HG03457 (cell line): ENCODE measurements around the gene RPS14.
"Not testable (repeated sequence)": the region's sequence is repeated elsewhere in the genome, so short reads cannot be mapped to it uniquely, and the experiment has no call there.

Experiments used
- ATAC-seq: cut with Tn5 transposase; IDR thresholded peaks from one replicate; pipeline ENCODE4 v1.9.1; 2021; ENCODE audit warnings: moderate number of reproducible peaks; ENCODE audit not compliant: unreplicated experiment

Gene RPS14

DNA sequence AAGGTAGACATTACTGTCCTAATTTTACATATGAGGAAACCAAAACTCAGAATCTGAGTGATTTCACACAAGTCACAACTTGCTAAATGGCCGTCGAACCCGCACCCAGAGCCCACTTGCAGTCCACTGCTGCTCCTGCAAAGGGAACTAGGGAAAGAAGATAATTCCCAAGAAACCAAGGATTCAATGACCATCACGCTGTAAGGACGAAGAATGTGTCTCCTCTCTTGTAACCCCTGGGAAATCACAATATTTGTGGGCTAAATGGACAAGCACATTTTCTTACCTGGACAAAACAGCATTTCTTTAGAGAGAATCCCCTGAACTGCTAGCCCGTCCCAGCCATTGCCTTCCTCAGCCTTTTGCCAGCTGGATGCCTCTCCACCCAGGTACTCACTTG, 2.4 kb downstream of the RPS14 start:
- no peak for ATAC-seq

DNA sequence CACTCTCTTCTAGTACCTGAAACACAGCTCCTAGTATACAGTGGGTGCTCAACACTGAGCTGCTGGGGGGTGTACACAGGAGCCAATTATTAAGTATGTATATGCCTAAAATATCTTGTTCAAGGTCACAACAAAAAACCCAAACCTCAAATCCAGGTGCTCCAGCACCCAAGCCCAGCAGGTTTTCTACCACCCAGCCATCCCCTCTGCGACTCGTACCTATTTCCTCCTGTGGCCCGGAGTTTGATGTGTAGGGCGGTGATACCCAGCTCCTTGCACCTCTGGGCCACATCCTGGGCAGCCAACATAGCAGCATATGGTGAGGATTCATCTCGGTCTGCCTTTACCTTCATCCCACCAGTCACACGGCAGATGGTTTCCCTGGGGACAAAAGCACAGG, 3.0 kb downstream of the RPS14 start:
- ATAC-seq: no peak

DNA sequence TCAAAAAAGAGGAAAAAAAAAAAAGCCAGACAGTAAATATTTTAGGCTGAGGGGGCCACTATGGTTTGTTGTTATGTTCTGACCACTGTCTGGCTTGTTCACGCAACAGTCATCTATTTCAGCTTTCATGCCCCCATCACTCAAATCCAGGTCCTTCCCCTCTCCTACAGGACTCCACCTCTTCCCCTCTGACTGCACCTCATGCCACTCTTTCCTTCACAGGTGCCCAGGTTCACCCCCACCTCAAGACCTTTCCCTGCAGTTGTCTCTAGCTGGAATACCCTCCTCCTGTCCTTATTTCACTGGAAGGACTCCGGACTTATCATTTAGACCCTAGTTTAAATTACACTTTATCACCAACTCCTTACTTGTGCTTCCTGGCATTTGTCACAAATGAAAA, 3.5 kb downstream of the RPS14 start:
- ATAC-seq: no peak

DNA sequence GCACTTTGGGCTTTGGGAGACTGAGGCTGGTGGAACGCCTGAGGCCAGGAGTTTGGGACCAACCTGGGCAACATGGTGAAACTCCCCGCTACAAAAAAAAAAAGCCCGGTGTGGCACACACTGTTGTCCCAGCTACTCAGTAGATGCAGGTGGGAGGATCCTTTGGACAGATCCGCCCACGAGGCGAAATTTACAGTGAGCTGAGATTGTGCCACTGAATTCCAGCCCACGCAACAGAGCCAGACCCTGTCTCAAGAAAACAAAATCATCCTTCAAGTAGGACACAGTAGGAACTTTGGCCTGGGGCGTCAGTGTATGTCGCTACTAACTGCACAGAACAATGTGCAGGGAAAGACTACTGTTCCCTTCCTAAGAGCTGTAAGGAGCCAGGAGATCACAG, 4.8 kb downstream of the RPS14 start:
- ATAC-seq: no peak

DNA sequence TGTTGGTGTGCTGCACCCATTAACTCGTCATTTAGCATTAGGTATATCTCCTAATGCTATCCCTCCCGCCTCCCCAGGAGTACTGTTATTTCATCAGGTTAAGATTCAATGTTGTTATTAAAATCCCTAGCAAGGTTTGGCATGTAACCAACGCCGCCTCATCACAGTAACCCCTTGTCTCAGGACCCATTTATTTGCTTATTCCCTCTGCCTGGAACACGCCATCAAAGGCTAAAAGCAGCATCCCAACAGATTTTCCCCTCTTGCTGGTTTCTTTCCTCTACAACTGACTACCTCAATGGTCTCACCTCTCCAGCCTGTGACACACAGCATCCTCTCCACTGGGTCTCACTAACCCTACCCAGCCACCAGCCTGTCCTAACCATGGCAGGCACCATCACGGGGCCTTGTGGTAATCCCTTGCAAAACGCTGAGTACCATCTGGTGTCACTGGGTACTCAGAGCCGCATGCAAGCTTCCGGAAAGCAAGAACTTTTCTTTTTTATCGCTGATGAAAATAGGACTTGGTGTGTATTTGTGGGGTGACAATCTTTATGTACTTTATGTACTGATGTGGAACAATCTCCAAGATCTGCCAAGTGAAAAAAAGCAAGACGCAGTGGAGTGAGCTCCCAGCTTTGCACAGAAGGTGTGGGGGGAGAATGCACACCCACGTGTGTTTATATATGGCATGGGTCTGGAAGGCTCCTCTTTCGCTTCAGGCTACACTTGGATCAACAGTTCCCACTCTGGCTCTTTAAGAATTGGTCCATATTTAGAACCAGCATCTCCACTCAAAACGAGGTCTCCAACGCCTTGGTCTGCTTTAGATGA, 6.1 kb downstream of the RPS14 start:
- no peak for ATAC-seq

DNA sequence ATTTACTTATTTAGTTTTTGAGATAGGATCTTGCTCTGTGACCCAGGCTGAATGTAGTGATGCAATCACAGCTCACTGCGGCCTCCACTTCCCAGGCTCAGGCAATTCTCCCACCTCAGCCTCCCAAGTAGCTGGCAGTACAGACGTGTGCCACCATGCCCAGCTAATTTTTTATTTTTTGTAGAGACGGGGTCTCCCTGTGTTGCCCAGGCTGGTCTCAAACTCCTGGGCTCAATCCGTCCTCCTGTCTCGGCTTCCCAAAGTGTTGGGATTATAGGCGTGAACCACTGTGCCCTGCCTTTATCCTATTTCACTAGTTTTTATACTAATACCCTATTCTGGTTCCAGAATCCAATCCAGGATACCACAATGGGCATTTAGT, 6.8 kb downstream of the RPS14 start:
- no peak for ATAC-seq

DNA sequence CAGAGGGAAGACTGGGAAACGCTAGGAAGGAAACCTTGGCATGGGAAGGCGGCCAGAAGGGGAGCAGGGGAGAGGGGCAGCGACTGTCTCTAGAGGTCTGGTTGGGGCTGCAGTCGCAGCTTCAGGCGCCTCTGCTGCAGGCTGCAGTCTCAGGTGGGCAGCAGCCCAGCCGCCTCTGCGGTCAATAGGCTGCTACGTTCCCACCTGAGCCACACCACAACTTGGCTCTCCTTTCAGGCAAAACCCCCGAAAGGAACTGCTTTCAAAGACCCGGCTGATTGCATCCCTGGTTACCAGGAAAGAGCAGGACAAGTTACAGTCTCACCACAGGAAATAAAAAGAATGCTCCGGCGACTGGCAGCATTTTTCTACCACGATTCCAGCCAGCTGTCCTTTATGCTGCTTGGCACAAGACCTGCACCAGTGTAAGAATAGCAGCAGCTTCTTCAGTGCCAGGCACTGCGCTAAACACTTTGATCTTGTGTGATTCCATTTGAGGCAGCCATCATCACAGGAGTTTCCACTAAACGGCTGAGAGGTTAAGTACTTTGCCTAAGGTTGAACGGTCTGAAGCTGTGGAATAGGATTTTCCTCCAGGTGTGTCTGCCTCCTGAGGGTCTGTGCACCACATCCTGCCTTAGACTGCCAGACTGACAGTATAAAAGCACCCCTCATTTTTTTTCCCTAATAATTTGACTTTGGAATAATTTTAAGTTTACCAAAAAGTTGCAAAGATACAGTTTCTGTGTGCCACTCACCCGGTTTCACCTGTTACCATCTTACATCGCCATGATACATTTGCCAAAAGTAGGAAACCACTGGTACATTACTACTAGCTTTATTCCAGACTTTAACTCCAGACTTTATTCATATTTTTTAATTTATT, 7.5 kb downstream of the RPS14 start:
- ATAC-seq: no peak

DNA sequence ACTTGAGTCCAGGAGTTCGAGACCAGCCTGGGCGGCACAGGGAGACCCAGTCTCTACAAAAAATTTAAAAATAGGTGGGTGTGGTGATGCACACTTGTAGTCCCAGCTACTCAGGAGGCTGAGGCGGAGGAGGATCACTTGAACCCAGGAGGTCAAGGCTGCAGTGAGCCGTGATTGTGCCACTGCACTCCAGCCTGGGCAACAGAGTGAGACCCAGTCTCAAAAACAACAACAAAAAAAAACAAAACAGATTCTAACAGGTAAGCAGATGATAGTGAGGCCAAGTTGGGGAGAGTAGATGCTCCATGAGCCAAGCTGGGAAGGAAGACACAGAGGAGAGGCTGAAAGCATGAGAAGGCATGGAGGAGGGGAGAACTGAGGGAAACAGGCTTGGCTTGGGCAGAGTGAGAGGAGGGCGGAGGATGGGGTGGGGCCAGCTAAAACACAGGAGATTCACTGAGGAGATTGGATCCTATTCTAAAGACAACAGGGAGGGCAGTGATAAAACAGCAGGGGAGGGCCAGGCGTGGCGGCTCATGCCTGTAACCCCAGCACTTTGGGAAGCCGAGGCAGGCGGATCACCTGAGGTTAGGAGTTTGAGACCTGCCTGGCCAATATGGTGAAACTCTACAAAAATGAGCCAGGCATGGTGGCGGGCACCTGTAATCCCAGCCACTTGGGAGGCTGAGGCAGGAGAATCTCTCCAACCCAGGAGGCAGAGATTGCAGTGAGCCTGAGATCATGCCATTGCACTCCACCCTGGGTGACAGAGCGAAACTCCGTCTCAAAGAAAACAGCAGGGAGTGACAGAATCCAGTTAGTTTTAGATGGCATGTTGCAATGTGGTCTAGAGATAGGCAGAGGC, 8.4 kb downstream of the RPS14 start:
- ATAC-seq: no peak

DNA sequence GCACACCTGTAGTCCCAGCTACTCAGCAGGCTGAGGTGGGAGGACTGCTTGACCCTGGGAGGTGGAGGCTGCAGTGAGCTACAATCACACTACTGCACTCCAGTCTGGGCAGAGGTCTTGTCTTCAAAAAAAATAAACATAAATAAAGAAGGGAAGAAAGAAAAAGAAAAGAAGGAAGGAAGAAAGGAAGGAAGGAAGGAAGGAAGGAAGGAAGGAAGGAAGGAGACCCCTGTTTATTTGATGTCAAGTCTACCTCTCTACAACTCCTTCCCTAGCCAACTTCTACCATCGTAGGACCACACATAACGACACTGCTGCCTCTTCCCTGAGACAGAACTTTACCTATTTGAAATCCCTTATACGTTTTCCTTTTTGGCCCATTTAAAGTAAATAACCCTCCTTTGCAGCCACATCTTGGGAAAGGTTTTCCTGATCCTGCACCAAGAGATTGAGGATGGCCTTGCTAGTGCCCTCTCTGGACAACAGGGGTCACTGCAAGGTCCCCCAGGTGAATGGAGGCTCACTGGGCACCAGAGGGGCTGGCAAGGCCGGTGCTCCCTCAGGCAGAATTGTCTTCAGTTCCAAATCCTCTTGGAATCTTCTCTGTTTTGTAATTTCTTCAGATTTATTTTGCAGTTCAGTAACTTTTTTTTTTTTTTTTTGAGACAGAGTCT, 10.5 kb downstream of the RPS14 start:
- ATAC-seq: no peak

DNA sequence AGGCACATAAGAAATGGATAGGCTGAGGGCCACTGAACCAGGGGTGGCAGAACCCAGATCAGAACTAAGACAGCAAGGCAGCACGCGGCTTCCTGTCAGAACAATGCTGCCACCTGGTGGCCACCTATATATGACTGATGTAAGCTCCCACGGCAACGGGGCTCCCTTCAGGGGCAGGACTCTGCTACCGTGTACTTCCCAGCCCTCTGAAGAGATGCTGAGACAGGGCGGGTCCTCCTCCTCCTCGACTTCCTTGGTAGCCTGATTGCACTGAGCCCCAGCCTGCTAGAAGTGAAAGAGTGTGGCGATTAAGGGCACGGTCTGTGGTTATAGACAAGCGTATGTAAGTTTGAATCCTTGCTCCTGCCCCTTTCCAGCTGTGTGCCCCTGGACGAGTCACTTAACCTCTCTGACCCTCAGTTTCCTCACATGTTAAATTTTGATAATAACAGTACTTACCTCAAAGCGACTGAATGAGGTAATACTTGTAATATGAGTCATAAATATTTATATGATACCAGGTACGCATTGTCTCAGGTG, 13.3 kb downstream of the RPS14 start:
- ATAC-seq: peak; percentile 90

DNA sequence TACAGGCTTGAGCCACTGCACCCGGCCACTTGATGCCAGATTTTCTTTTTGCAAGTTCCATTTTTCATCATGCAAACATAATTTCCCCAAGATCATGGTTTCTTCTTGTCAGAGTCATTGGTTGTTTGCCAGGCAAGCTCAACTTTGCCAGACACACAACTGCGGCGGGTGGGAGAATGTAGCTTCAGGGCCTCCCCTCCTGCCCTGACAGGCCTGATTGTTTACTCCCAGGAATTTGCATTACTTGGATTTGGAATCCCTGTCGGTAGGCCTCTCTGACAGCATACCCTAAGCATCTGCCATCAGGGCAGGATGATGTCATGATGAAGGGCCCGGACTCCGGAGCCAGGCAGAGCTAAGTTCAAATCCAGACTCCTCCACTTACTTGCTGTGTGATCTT, 15.1 kb downstream of the RPS14 start:
- ATAC-seq: no peak

DNA sequence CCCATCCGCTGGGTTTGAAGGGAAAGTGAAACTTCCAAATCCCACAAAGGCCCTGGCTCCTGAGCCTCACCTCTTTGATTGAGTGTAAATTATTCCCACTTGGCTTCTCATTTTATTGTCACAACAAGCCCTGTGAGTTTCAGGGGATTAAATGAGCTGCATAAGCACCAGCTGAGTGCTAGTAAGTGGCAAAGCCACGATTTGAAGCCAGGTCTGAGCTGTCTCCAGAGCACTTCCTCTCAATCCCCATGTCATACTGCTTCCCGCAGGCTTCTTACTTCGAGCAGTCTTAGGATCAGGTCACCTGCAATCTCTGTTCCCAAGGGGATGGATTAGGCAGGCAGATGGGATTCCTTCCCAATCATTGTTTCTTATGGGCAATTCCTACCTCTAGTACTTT, 18.0 kb downstream of the RPS14 start:
- no peak for ATAC-seq

DNA sequence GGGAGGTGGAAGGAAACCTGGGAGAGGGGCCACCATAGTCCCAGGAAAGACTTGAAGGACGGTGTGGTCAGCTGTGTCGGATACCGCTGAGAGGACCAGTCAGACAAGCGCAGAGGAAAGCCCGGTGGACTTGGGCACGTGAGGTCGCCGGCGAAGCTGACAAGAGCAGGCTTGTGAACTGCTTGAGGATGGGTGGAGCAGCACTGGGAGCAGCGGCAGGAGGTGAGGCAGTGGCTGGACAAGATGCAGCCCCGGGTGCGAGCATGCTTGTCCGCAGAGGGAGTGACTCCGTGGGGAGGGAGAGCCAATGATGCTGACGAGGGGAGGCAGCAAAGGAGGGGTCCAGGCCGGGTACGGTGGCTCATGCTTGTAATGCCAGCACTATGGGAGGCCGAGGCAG, 18.5 kb downstream of the RPS14 start:
- no peak for ATAC-seq

DNA sequence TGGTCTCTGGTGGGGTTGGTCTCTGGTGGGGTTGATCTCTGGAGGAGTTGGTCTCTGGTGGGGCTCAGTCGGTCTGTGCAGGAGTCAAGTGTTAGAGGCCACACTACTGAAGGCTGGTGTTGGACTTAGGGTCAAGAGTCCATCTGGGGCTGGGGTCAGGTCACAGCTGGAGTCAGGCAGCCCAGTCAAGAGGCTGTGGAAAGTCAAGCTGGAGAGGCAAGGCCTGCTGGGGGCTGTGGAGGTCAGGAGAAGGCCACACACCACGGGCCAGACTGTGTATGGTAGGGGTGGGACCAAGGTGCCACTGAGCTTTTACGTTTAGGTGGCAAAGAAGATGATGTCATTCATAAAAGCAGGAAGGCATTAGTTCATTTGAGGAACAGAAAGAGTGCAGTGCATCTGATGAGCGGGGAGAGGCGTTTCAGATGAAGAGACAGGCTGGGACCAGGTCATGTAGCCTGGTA, 20.1 kb downstream of the RPS14 start:
- ATAC-seq: peak; percentile 59

DNA sequence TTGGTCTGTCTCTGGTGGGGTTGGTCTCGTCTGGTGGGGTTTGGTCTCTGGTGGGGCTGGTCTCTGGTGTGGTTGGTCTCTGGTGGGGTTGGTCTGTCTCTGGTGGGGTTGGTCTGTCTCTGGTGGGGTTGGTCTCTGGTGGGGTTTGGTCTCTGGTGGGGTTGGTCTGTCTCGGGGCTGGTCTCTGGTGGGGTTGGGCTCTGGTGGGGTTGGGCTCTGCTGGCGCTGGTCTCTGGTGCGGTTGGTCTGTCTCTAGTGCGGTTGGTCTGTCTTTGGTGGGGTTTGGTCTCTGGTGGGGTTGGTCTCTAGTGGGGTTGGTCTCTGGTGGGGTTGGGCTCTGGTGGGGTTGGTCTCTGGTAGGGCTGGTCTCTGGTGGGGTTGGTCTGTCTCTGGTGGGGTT, 20.6 kb downstream of the RPS14 start:
- no peak for ATAC-seq

DNA sequence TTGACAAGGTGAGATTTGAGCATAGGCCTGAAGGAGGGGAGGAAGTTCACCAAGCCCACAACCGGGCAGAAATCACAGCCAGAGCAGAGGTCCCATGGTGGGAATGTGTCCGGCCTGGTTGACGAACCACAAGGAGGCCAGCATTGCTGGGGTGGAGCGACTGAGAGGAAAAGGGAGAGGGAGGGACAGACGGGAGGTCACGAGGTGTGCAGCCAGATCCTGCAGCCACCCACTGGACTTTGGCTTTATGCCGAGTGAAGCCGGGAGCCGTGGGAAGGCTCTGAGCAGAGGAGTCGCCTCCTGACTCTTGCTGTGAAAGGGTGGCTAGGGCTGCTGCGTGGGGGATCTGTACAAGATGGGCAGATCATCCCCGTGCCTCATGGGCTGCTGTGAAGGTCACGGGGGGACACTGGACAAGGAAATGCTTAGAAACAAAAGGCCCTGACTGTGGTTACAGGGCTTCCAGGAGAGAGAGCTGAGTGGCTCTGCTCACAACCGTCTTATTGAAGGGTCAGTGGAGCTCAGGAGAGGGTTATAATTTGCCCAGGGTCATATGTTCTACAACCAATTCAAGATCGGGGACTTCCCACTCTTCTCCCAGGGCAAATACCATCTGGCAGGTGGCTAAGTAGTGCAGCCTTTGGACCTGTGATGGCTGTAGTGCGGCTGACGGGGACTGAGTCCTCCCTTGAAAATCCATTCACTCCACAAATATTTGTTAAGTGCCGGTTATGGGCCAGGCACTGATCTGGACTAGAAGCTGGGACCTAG, 21.2 kb downstream of the RPS14 start:
- no peak for ATAC-seq

DNA sequence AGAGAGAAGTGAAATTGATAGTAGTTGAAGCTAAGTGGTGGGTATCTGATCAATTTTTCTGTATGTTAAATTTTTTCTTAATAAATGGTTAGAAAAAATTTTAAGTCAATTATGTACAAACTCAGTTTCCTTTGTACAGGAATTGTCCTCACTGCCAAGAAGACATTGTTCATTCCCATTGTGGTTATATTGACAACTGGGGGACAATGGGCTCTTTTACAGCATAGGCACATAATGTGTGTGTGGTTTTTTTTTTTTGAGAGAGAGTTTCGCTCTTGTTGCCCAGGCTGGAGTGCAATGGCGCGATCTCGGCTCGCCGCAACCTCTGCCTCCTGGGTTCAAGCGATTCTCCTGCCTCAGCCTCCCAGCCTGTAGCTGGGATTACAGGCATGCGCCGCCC, 23.4 kb downstream of the RPS14 start:
- ATAC-seq: not testable (repeated sequence)

DNA sequence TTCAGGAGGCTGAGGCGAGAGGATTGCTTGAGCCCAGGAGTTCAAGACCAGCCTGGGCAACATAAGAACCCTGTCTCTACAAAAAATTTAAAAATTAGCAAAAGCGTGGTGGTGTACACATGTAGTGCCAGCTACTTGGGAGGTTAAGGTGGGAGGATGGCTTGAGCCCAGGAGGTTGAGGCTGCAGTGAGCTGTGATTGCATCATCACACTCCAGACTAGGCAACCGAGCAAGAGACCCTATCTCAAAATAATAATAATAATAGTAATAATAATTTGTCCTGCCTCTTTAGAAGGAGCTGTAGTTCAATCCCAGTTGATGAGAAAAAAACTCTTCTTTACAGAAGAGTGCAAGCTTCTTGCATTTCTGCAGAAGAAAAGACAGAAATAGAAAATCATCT, 26.8 kb downstream of the RPS14 start:
- no peak for ATAC-seq

DNA sequence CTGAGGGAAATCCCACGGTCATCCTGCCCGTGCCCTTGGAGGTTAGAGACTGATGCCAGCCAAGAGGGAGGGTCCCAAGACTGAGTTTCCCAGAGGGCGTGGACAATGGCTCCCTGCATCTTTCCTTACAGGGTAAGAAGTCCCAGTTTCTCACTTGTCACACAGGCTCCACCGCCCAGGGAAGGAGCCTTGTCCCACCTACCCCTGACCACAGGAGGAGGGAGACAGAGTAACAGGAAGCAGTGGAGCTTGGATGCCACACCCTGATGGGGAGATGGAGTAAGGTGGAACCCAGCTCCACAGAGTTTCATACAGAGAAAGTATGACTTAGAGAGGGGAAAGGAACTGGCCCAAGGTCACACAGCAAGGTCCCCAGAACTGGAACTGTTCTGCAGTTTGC, 27.5 kb downstream of the RPS14 start:
- no peak for ATAC-seq
